Dermis microvascular lymphatic vessel endothelial cell (primary cell): ENCODE measurements around the gene PSMF1. TPM values are rescaled to one million over a fixed set of nuclear protein-coding genes. Genes with fewer than 3 reads are reported as not detected.

Source experiments
- DNase-seq, 2 donors: peaks; one replicate each; pipeline versions ENCODE4 v3.0.0 to v3.0.0-alpha.2; 2010; ENCODE audit warnings: low read depth in 2 of 2
- total RNA-seq: library from RNA; depleted of rRNA; stranded (reverse); fragments of >200 nt; gene quantifications from 2 replicates; pipeline ENCODE4 v1.2.1, GENCODE V29; 2014

PSMF1 gene
- total RNA-seq, 1 donor from 2014 or later, result 28.4 TPM

GRCh38 chr20:1188347-1188746 lies 69.9 kb downstream of the PSMF1 start:
- no peak for DNase-seq

- DNase-seq, result no peak
These were observed 71.4 kb downstream of the PSMF1 start for GRCh38 chr20:1189827-1190226.

GRCh38 chr20:1190847-1191246 lies 72.4 kb downstream of the PSMF1 start:
- DNase-seq, result no peak

GRCh38 chr20:1191299-1191698 lies 72.9 kb downstream of the PSMF1 start:
- no peak for DNase-seq

- DNase-seq, result no peak
These were observed 76.8 kb downstream of the PSMF1 start for GRCh38 chr20:1195226-1195625.

GRCh38 chr20:1196634-1197033 lies 78.2 kb downstream of the PSMF1 start:
- DNase-seq, result no peak

- DNase-seq, result no peak
These were observed 79.4 kb downstream of the PSMF1 start for GRCh38 chr20:1197801-1198200.

GRCh38 chr20:1198751-1199150 lies 80.3 kb downstream of the PSMF1 start:
- DNase-seq, result no peak

GRCh38 chr20:1199212-1199873 lies 80.9 kb downstream of the PSMF1 start:
- DNase-seq, result no peak

GRCh38 chr20:1199964-1200363 lies 81.6 kb downstream of the PSMF1 start:
- DNase-seq, result peak in 1 of 2 donors; percentile 23

- DNase-seq, result no peak
These were observed 84.5 kb downstream of the PSMF1 start, which contains the start of gene C20orf202 for GRCh38 chr20:1202762-1203504. TSS of gene C20orf202 (plus strand) at chr20:1203454. CDS start at chr20:1203586, 132 bp downstream.

- no peak for DNase-seq
These were observed 85.2 kb downstream of the PSMF1 start for GRCh38 chr20:1203630-1204029.

GRCh38 chr20:1204113-1204512 lies 85.7 kb downstream of the PSMF1 start:
- no peak for DNase-seq

- no peak for DNase-seq
These were observed 86.2 kb downstream of the PSMF1 start for GRCh38 chr20:1204576-1204975.

GRCh38 chr20:1205802-1206201 lies 87.4 kb downstream of the PSMF1 start:
- DNase-seq, result no peak

- DNase-seq, result no peak
These were observed 88.2 kb downstream of the PSMF1 start for GRCh38 chr20:1206366-1207148.

GRCh38 chr20:1207293-1207878 lies 89.0 kb downstream of the PSMF1 start:
- DNase-seq, result no peak

- DNase-seq, result peak in 1 of 2 donors; percentile 36
These were observed 91.3 kb downstream of the PSMF1 start for GRCh38 chr20:1209447-1210387.

GRCh38 chr20:1210501-1210900 lies 92.1 kb downstream of the PSMF1 start:
- DNase-seq, result no peak

- DNase-seq, result no peak
These were observed 93.6 kb downstream of the PSMF1 start for GRCh38 chr20:1212023-1212422.
